Stimulated activated CD8-positive, alpha-beta memory T cell treated with anti-CD3 and anti-CD28 coated beads, Interleukin-15, amount 100 ng/mL, for 24 hours (primary cell): ENCODE data around the gene SYNE1.
"Not testable (repeated sequence)": the region's sequence is repeated elsewhere in the genome, so short reads cannot be mapped to it uniquely, and the experiment has no call there.

ENCODE experiments used
- DNase-seq: peaks from one replicate; pipeline ENCODE4 v3.0.0-alpha.2; 2020; ENCODE audit warnings: low read depth

Gene SYNE1, protein sequence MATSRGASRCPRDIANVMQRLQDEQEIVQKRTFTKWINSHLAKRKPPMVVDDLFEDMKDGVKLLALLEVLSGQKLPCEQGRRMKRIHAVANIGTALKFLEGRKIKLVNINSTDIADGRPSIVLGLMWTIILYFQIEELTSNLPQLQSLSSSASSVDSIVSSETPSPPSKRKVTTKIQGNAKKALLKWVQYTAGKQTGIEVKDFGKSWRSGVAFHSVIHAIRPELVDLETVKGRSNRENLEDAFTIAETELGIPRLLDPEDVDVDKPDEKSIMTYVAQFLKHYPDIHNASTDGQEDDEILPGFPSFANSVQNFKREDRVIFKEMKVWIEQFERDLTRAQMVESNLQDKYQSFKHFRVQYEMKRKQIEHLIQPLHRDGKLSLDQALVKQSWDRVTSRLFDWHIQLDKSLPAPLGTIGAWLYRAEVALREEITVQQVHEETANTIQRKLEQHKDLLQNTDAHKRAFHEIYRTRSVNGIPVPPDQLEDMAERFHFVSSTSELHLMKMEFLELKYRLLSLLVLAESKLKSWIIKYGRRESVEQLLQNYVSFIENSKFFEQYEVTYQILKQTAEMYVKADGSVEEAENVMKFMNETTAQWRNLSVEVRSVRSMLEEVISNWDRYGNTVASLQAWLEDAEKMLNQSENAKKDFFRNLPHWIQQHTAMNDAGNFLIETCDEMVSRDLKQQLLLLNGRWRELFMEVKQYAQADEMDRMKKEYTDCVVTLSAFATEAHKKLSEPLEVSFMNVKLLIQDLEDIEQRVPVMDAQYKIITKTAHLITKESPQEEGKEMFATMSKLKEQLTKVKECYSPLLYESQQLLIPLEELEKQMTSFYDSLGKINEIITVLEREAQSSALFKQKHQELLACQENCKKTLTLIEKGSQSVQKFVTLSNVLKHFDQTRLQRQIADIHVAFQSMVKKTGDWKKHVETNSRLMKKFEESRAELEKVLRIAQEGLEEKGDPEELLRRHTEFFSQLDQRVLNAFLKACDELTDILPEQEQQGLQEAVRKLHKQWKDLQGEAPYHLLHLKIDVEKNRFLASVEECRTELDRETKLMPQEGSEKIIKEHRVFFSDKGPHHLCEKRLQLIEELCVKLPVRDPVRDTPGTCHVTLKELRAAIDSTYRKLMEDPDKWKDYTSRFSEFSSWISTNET (N-terminal part only)

DNA sequence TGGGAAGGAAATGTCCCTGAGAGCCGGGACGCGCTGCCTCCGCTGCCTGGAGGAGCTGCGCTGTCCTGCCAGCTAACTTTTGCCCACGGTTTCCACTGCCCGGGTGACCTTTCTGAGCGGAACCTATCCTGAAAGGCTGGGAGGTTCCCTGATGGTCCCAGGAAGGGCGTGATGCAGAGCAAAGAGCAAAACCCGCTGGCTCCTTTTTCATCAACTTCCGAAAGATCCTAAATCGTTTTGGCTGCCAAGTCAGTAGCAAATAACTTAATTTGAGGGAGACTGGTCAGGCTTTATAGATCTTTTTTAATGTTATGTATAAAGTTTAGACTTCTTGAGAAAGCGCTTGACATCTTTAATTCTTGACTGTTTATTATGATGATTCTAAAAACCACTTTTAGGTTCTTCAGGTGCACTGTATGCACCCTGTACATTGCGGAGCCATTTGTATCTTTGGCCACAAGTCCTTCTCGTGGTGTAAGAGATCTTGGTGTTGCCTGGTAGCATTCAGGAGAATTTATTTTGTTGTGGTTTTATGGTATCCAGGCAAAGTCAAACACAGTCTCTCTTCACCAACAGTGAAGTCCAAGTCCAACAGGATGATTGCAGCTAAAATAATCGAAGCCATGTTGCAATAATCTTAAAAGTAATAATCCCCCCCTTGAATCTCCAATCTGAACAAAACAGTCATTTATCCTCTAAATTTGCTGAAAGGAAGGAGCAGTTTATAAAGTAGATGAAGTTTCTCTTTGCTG, at the start of gene SYNE1:
Gene SYNE1 (minus strand): TSS at position 67 of the 752 bp plus-strand sequence. CDS start 9,031 bp downstream, outside the sequence.
- DNase-seq = no peak

DNA sequence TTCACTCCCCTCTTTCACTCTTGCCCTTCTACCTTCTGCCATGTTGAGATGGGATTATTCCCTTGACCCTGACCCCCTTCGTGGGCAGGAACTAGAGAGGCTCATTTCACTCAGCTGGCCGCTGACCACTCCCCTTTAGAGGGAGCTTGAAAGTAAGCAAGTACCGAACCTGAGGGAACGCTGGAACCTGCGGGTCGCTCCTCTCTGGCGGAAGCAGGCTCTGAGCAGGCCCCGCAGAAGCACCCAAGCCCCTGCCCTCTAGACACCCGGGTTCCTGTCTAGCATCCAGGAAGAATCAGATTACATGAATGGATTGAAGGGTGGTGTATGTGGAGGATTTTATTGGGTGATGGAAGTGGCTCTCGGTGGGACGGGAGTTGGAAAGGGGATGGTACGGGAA, 48.7 kb upstream of the SYNE1 start:
- no peak for DNase-seq

DNA sequence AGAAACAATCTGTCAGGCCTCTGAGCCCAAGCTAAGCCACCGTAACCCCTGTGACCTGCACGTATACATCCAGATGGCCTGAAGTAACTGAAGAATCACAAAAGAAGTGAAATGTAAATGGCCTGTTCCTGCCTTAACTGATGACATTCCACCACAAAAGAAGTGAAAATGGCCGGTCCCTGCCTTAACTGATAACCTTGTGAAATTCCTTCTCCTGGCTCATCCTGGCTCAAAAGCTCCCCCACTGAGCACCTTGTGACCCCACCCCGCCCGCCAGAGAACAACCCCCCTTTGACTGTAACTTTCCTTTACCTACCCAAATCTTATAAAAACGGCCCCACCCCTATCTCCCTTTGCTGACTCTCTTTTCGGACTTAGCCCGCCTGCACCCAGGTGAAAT, 45.8 kb upstream of the SYNE1 start:
- not testable (repeated sequence) for DNase-seq

DNA sequence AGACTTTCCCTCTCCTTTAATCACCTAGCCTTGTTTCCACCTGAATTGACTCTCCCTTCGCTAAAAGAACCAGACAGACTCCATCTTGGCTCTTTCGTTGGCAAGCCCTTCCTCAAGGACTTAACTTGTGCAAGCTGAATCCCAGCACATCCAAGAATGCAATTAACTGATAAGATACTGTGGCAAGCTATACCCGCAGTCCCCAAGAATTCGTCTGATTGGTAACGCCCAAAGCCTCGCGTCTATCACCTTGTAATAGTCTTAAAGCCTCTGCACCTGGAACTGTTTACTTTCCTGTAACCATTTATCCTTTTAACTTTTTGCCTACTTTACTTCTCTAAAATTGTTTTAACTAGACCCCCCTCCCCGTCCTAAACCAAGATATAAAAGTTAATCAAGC, 45.0 kb upstream of the SYNE1 start:
- no peak for DNase-seq

- DNase-seq = no peak
Observed at GRCh38 chr6:152680879-152681517, 43.8 kb upstream of the SYNE1 start.

DNA sequence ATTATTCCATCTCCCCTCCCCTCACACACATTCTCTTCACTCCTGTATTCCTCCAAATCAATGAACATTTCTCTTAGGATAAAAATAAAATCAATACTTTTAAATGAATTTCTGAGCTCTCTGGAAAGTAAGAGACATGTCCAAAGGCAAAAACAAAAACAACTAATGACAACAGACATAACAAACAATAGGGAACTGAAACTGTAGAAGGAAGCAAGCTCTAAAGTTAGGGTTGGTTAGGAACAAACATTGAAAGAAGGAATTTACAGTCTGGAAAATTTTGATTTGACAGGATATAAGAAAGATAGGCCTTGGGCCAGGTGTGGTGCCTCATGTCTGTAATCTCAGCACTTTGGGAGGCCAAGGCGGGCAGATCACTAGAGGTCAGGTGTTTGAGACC, 43.0 kb upstream of the SYNE1 start:
- no peak for DNase-seq

- DNase-seq = no peak
Observed at GRCh38 chr6:152673236-152673635, 36.1 kb upstream of the SYNE1 start.

DNA sequence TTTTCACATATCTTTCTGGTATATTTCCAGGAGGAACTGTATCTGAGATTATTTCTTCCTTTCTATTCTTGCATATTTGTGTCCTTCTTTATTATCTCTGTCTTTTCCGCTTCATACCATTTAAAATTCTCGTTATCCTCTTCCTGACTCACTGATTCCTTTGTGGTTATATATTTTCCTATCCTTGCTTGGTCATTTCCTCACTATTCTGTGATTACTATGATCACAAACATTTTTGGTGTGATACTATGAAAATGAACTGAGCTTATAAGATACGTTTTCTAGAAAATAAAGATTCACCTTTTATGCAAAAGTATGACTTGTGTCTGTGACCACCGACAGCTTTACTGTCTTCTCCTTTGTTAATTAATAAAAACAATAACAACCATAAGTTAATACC, 34.0 kb upstream of the SYNE1 start:
- no peak for DNase-seq

GRCh38 chr6:152669895-152670294, 32.7 kb upstream of the SYNE1 start:
- no peak for DNase-seq

DNA sequence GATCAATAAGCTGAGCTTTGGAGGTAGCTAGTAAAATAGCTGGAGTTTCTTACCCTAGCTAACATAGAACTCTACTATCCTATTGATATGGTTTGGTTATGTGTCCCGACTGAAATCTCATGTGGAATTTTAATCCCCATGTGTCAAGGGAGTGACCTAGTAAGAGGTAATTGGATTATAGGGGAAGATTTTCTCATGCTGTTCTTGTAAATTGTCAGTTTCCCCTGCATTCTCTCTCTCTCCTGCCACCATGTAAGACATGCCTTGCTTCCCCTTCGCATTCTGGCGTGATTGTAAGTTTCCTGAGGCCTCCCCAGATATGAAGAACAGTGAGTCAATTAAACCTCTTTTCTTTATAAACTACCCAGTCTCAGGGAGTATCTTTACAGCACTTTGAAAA, 24.6 kb upstream of the SYNE1 start:
- no peak for DNase-seq

DNA sequence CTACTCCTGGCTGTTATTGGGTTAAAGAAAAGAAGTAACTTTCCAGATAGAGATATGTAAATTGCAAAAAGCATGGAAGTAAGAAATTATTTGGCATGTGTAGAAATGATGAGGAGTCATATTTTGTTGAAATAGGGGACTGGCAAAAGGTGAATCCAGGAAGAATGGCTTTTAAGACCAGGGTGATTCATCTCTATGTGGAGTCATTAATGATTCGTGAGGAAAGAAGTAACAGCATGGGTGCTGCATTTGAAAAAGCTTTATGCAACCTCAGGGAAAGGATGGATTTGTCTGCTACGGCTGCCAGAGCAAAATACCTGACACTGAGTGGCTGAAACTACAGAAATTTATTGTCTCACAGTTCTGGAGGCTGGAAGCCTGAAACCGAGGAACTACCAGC, 14.8 kb upstream of the SYNE1 start:
- DNase-seq = no peak

GRCh38 chr6:152648105-152648504, 10.9 kb upstream of the SYNE1 start:
- DNase-seq = no peak

- not testable (repeated sequence) for DNase-seq
Observed at GRCh38 chr6:152646732-152647131, 9.6 kb upstream of the SYNE1 start.

DNA sequence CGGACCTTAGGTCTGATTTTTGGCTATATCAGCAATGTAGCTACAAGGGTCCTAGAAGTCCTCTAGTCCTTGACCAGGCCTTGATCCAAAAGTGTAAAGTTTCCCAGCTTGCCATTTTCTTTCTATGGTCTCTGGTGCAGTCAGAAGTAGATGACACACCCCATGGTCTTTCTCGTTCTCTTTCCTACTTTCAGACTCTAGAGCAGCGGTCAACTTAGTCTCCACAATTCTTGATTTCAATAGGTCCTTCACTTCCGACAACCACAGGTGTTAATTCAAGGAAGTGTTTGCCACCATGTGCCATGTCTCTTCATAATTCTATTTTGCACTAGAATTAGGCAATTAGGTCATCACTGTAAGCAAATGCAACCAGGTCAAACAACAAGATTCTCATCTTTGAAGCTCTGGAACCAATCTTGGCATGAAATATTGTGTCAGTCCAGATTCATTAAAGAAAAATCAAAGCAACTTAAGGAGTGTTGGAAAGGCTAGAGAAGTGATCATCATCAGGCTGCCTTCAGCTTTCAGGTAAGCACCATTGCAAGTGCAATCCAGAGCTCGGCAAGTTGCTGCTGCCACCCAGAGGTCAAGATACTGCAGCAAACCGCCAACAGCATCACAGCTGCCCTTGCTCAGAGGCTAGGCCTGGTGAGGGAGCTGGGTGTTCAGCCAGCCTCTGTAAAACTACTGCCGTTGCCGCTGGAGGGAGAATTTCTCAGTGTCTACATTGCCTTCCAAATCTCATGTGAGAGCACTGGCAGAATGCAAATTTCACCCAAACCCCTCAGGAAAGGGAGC, 5.6 kb upstream of the SYNE1 start:
- DNase-seq = no peak

DNA sequence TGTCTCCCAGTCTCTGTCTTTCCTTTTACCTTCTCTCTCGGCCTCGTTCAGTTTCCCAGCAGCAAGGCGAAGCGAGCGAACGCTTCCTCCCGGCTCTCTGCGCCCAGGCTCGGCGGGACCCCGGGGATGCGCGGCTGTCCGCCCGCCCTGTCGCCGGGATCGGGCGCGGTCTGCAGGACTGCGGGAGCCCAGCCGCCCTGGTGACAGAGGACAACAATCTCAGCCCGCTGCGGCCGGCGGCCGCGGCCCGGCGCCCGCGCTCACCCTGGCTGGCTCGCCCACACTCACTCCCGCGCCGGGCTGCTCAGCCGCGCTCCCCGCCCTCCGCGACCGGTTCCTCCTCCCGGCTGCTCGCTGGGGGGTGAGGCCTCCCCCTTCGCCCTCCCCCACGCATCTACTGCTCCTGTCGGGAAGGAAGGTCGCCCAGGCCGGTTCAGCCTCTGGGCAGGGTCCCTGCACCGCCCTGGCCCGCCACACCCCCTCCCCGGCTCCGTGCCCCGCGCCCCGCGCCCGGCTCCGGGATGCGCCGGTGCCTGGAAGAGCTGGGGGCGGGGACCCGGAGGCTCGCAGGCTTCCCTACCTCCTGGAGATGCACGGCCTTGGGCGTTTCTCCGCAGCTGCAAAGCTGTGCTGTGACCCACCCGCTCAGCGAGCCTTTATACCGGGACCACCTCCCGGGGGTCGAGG, 410 bp downstream of the SYNE1 start:
- no peak for DNase-seq

- DNase-seq = no peak
Observed at GRCh38 chr6:152636021-152636608, 1.0 kb downstream of the SYNE1 start.

GRCh38 chr6:152634773-152635172, 2.4 kb downstream of the SYNE1 start:
- no peak for DNase-seq

DNA sequence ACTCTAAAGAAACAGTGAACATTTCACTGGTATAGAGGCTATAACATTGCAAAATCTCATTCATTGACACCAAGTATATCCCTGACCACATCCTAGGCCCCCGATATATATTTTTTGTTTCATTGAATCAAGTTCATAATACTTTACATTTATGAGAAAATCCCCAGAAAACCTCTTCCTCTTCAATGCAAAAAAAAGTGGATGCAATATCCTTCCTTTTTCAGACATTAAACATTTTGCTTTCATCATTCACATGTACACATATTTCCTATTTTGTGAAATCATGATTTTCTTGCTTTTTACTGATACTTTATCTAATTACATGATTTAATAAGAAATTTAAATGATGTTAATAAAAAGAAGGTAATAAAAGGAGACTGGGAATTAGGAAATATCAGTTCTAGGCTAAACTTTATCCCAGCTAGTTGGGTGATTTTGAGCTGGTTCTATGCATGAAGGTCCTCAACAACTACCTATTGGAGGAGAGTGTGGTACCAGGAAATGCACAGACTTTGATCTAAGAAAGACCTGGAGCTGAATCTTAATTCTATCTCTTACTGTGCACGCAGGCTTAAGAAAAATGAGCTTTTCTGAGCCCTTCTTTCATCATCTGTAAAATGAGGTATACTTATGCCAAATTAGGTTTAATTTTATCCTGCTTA, 4.9 kb downstream of the SYNE1 start:
- no peak for DNase-seq

GRCh38 chr6:152631376-152631775, 5.8 kb downstream of the SYNE1 start:
- DNase-seq = no peak
